ENCODE results near the gene SSX2IP. TPM values are rescaled to one million over a fixed set of nuclear protein-coding genes. Genes with fewer than 3 reads are reported as not detected.
A peak's percentile ranks its signal among the peaks of the same experiment; 100 is the strongest.

SSX2IP gene
- polyA plus RNA-seq, 3 donors, result 0.85 to 2.8 (median 2.2) TPM

DNA sequence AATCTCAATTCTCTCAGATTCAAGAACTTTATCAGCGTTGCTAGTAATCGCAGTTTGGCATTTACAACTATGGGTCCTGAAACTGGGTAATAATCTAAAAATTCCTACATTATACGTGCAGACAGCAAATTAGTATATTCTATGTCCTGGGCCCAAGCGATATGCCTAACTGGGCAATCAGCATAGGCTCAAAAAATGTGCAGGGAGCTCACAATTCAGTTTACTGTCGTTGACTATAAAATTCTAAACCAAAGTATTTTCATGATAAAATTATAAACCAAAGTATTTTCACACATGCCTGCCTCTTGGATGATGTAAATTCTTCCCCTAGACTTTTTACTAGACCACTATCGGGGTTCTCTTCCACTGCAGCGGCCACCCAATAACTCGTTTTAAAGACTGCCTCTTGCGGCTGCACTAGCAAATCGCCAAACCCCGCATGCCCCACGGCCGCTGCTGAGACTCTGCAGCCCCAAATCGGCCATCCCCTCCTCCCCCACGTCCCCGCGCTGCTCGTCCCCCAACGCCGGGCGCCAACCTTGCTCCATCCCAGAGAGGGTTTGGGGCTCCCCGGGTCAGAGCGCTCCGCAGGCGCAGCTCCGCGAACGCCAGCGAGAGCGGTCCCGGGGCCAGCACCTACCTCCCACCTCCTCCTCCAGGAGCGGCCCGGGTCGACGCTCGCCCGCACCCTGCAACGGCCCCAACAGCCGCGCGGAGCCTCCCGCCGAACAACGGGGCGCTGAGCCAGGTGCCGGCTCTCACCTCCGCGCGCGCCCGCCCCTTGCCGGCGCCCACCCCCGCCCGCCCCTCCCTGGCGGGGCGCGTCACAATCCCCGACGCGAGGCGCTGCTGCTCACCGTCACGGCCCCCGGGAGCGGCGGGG is 506 bp downstream of the SSX2IP start:
- Histone ChIP-seq H4K20me1 (ENCODE audit: insufficient read depth, low read length) (no peaks in the 10 kb centered on the region), H3K79me2 (ENCODE audit: insufficient read depth, low read length) (peaks cover 45% of the 10 kb centered on the region), H3K27me3 (ENCODE audit: control insufficient read depth in 2 of 2, insufficient read depth in 2 of 2, low read length in 2 of 2) (no peaks in the 10 kb centered on the region), H3K9me3 (replicated peaks in 1 of 2; ENCODE audit: control insufficient read depth in 1 of 2, insufficient read depth in 1 of 2, low read length in 2 of 2) (no peaks in the 10 kb centered on the region), H3K27ac (ENCODE audit: low read depth in 1 of 2, low read length in 2 of 2) (peak overlapping the region in 1 of 2 donors; percentile 70), H3K4me1 (ENCODE audit: control insufficient read depth in 1 of 2, insufficient read depth in 2 of 2, low read length in 2 of 2) (peaks cover 29 to 40% of the 10 kb centered on the region in 2 donors), H3K4me3 (replicated peaks in 1 of 3; ENCODE audit: low read depth in 2 of 3, low read length in 3 of 3) (peak overlapping the region; percentile 59 to 91 (median 81)), H3K36me3 (replicated peaks in 1 of 2; ENCODE audit: control insufficient read depth in 1 of 2, insufficient read depth in 2 of 2, low read length in 2 of 2) (no peaks in the 10 kb centered on the region), H2AFZ (ENCODE audit: insufficient read depth, low read depth, low read length, poor library complexity, severe bottlenecking) (peak overlapping the region; percentile 89), H3K9ac (ENCODE audit: insufficient read depth, low read length, poor library complexity, severe bottlenecking) (peak overlapping the region; percentile 62), H3K4me2 (replicated peaks; ENCODE audit: extremely low read depth, low read length, poor library complexity, severe bottlenecking) (peak overlapping the region; percentile 86)
- peak overlapping the region; percentile 89 to 95 for H3K4me3 Mint-ChIP-seq
- no peaks in the 10 kb centered on the region for H3K36me3 Mint-ChIP-seq
- H3K9me3 Mint-ChIP-seq, result no peaks in the 10 kb centered on the region
- WGBS (ENCODE audit: insufficient coverage), result 4% methylated on average over 64 of the region's 67 CpGs
- TF ChIP-seq, protein P1, sequence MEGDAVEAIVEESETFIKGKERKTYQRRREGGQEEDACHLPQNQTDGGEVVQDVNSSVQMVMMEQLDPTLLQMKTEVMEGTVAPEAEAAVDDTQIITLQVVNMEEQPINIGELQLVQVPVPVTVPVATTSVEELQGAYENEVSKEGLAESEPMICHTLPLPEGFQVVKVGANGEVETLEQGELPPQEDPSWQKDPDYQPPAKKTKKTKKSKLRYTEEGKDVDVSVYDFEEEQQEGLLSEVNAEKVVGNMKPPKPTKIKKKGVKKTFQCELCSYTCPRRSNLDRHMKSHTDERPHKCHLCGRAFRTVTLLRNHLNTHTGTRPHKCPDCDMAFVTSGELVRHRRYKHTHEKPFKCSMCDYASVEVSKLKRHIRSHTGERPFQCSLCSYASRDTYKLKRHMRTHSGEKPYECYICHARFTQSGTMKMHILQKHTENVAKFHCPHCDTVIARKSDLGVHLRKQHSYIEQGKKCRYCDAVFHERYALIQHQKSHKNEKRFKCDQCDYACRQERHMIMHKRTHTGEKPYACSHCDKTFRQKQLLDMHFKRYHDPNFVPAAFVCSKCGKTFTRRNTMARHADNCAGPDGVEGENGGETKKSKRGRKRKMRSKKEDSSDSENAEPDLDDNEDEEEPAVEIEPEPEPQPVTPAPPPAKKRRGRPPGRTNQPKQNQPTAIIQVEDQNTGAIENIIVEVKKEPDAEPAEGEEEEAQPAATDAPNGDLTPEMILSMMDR (IDR thresholded peaks at IDR 0.05), result peak; percentile 34
- intact Hi-C loops (cut with micrococcal nuclease), result loop anchor here (10.0 kb wide), 3 partner anchors 115 to 595 kb away; partner anchors contain the start of genes CTBS (in 2 of the 2) and PRKACB (in 1 of the 2)
- H3K27me3 Mint-ChIP-seq (ENCODE audit: low read depth in 3 of 3), result peaks cover 0 to 4% (median 3%) of the 10 kb centered on the region in 3 donors
- peaks cover 40% of the 10 kb centered on the region for H3K4me1 Mint-ChIP-seq
- peak; percentile 25 to 39 (median 36) for DNase-seq
- H3K27ac Mint-ChIP-seq, result peak overlapping the region in 5 of 7 donors; percentile 20 to 85 (median 61)

DNA sequence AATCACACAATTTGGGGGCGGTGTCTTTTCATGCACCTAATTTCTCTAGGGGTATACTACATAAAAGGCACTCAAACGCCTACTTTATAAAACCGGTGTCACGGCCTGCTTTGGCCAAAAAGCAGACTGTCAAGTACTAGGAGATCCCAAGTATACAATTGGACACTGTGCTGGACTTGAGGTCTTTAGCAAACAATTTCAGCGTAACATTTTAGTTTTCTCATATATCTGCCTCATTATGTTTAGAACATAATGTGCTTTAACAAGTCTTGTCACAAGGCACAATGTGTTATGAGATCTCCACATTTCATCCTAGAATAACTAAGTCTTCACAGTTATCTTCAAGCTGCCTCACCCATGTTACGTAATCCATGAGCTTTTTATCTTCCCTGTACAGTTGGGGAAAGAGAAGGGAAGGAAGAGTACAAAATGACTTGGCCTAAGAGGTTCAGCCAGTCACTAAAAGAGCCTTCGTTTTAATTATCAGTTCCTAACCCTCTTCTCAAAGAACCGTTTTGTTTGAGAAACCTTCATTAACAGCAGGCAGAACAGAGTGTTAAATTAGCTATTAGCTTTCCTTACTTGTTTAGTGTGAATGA is 1.7 kb downstream of the SSX2IP start:
- Histone ChIP-seq H3K79me2 (ENCODE audit: insufficient read depth, low read length) (peaks cover 50% of the 10 kb centered on the region), H3K4me1 (ENCODE audit: control insufficient read depth in 1 of 2, insufficient read depth in 2 of 2, low read length in 2 of 2) (peaks cover 29 to 40% of the 10 kb centered on the region in 2 donors), H4K20me1 (ENCODE audit: insufficient read depth, low read length) (no peaks in the 10 kb centered on the region), H3K4me2 (replicated peaks; ENCODE audit: extremely low read depth, low read length, poor library complexity, severe bottlenecking) (no peak overlapping the region), H3K27me3 (ENCODE audit: control insufficient read depth in 2 of 2, insufficient read depth in 2 of 2, low read length in 2 of 2) (no peaks in the 10 kb centered on the region), H3K9ac (ENCODE audit: insufficient read depth, low read length, poor library complexity, severe bottlenecking) (no peak overlapping the region), H3K4me3 (replicated peaks in 1 of 3; ENCODE audit: low read depth in 2 of 3, low read length in 3 of 3) (no peak overlapping the region), H3K36me3 (replicated peaks in 1 of 2; ENCODE audit: control insufficient read depth in 1 of 2, insufficient read depth in 2 of 2, low read length in 2 of 2) (no peaks in the 10 kb centered on the region), H3K9me3 (replicated peaks in 1 of 2; ENCODE audit: control insufficient read depth in 1 of 2, insufficient read depth in 1 of 2, low read length in 2 of 2) (no peaks in the 10 kb centered on the region), H3K27ac (ENCODE audit: low read depth in 1 of 2, low read length in 2 of 2) (no peak overlapping the region), H2AFZ (ENCODE audit: insufficient read depth, low read depth, low read length, poor library complexity, severe bottlenecking) (peak overlapping the region; percentile 89)
- H3K36me3 Mint-ChIP-seq, result no peaks in the 10 kb centered on the region
- 70% methylated on average over 2 of the region's 8 CpGs for WGBS (ENCODE audit: insufficient coverage)
- peaks cover 40% of the 10 kb centered on the region for H3K4me1 Mint-ChIP-seq
- peaks cover 0 to 4% (median 3%) of the 10 kb centered on the region in 3 donors for H3K27me3 Mint-ChIP-seq (ENCODE audit: low read depth in 3 of 3)
- TF ChIP-seq, protein P1 (IDR thresholded peaks at IDR 0.05), result no peak
- peak overlapping the region in 1 of 7 donors; percentile 62 for H3K27ac Mint-ChIP-seq
- peak in 2 of 3 donors; percentile 29 to 32 for DNase-seq
- H3K4me3 Mint-ChIP-seq, result peak overlapping the region in 1 of 2 donors; percentile 51
- intact Hi-C loops (cut with micrococcal nuclease), result loop anchor here in 1 of 2 donors (10.0 kb wide), 1 partner anchor 596 kb away; no protein-coding TSS in a partner anchor
- H3K9me3 Mint-ChIP-seq, result no peaks in the 10 kb centered on the region

Data from CD14-positive monocyte (primary cell).